GM21423 (cell line): ENCODE measurements around the gene SDCCAG8.
A peak's percentile ranks its signal among the peaks of the same experiment; 100 is the strongest.

Source experiments
- ATAC-seq: cut with Tn5 transposase; IDR thresholded peaks from one replicate; pipeline ENCODE4 v1.9.1; 2021; ENCODE audit warnings: mild to moderate bottlenecking, moderate library complexity; ENCODE audit not compliant: unreplicated experiment

SDCCAG8 gene

GRCh38 chr1:243280571-243281129 lies 24.8 kb downstream of the SDCCAG8 start:
- ATAC-seq = no peak

GRCh38 chr1:243281672-243282071 lies 25.8 kb downstream of the SDCCAG8 start:
- no peak for ATAC-seq

- ATAC-seq = no peak
Measured at GRCh38 chr1:243286409-243287122, 30.7 kb downstream of the SDCCAG8 start.

GRCh38 chr1:243287123-243287460 lies 31.3 kb downstream of the SDCCAG8 start:
- ATAC-seq = no peak

- ATAC-seq = peak; percentile 96
Measured at GRCh38 chr1:243287652-243288051, 31.8 kb downstream of the SDCCAG8 start.

GRCh38 chr1:243288062-243288461 lies 32.2 kb downstream of the SDCCAG8 start:
- no peak for ATAC-seq

- ATAC-seq = no peak
Measured at GRCh38 chr1:243291292-243291691, 35.5 kb downstream of the SDCCAG8 start.

GRCh38 chr1:243292117-243292516 lies 36.3 kb downstream of the SDCCAG8 start:
- no peak for ATAC-seq

GRCh38 chr1:243293941-243294722 lies 38.3 kb downstream of the SDCCAG8 start:
- no peak for ATAC-seq

GRCh38 chr1:243294723-243295121 lies 38.9 kb downstream of the SDCCAG8 start:
- ATAC-seq = no peak

- ATAC-seq = no peak
Measured at GRCh38 chr1:243299069-243299468, 43.2 kb downstream of the SDCCAG8 start.

- ATAC-seq = no peak
Measured at GRCh38 chr1:243301059-243301458, 45.2 kb downstream of the SDCCAG8 start.

GRCh38 chr1:243311809-243312208 lies 56.0 kb downstream of the SDCCAG8 start:
- ATAC-seq = no peak

- peak; percentile 32 for ATAC-seq
Measured at GRCh38 chr1:243312952-243313634, 57.3 kb downstream of the SDCCAG8 start.

- peak; percentile 72 for ATAC-seq
Measured at GRCh38 chr1:243313635-243314536, 58.0 kb downstream of the SDCCAG8 start.

- no peak for ATAC-seq
Measured at GRCh38 chr1:243315455-243315854, 59.6 kb downstream of the SDCCAG8 start.

GRCh38 chr1:243315893-243316292 lies 60.1 kb downstream of the SDCCAG8 start:
- no peak for ATAC-seq

GRCh38 chr1:243316366-243316989 lies 60.6 kb downstream of the SDCCAG8 start:
- ATAC-seq = no peak

- no peak for ATAC-seq
Measured at GRCh38 chr1:243320224-243320623, 64.4 kb downstream of the SDCCAG8 start.

GRCh38 chr1:243322326-243322725 lies 66.5 kb downstream of the SDCCAG8 start:
- no peak for ATAC-seq
